ENCODE data around the gene KCNAB1. TPM values are rescaled to one million over a fixed set of nuclear protein-coding genes. Genes with fewer than 3 reads are reported as not detected.

The KCNAB1 gene
- total and polyA plus RNA-seq, 2 of the 8 experiments (the other 6 are each of a cell fraction or from before 2014, with no cell fraction given): 0.51 to 2.3 TPM

- H3K79me2 ChIP-seq (ENCODE audit: control insufficient read depth in 1 of 2, insufficient read depth in 2 of 2, low read length in 2 of 2): no peaks in the 10 kb centered on the region
- H4K20me1 ChIP-seq (replicated peaks in 1 of 2; ENCODE audit: control insufficient read depth in 1 of 2, insufficient read depth in 2 of 2, low read length in 2 of 2): no peaks in the 10 kb centered on the region
- no peak overlapping the region for H3K56ac ChIP-seq (replicated peaks; ENCODE audit: insufficient read length, low read depth, low read length)
- H4K5ac ChIP-seq (ENCODE audit: insufficient read length, low read depth, low read length): no peak overlapping the region
- H3K4me3 ChIP-seq (ENCODE audit: extremely low read depth in 1 of 4, insufficient read depth in 2 of 4, low read depth in 3 of 4, low read length in 4 of 4): no peak overlapping the region
- no peaks in the 10 kb centered on the region for H3K9me3 ChIP-seq (ENCODE audit: insufficient read depth in 2 of 2, low read depth in 1 of 2, low read length in 1 of 2)
- H3K79me1 ChIP-seq (ENCODE audit: low read depth, low read length): no peaks in the 10 kb centered on the region
- ChIA-PET POLR2A (ENCODE audit: partially characterized antibody) (no interaction called here), CTCF (ENCODE audit: partially characterized antibody) (no interaction called here)
- no peak overlapping the region for H3K18ac ChIP-seq (ENCODE audit: extremely low read depth, low read length)
- no peak overlapping the region for H2BK120ac ChIP-seq (replicated peaks; ENCODE audit: low read depth, low read length)
- 84% methylated on average over 5 of the region's 5 CpGs; no CpG with 5 or more reads in 1 of the 2 experiments for WGBS, 2 experiments (ENCODE audit: extremely low coverage in 1 of 2, insufficient coverage in 1 of 2, insufficient read length in 1 of 2, insufficient replicate concordance in 2 of 2, low coverage in 1 of 2, low lambda C conversion rate in 2 of 2, missing lambda C conversion rate in 1 of 2)
- H3K27ac ChIP-seq (ENCODE audit: low read depth, low read length): no peak overlapping the region
- H2BK15ac ChIP-seq (ENCODE audit: low read length): no peak overlapping the region
- no peak overlapping the region for H4K8ac ChIP-seq (ENCODE audit: extremely low read depth, insufficient read depth, low read length)
- no peak for TF ChIP-seq HDAC2 (IDR thresholded peaks at IDR 0.05; ENCODE audit: borderline replicate concordance in 1 of 2, low read depth in 2 of 2, low read length in 2 of 2)
- no peak overlapping the region for H3K4me2 ChIP-seq (ENCODE audit: insufficient read depth in 1 of 2, low read depth in 2 of 2, low read length in 2 of 2)
- DNase-seq (ENCODE audit: low read depth in 1 of 2, low spot score in 2 of 2): no peak
- no peaks in the 10 kb centered on the region for H3K23me2 ChIP-seq (ENCODE audit: low read depth, low read length)
- no peak overlapping the region for H3K14ac ChIP-seq (ENCODE audit: insufficient read length)
- no peak overlapping the region for H3K9ac ChIP-seq (replicated peaks in 1 of 4; ENCODE audit: extremely low read depth in 1 of 4, low read depth in 3 of 4, low read length in 3 of 4)
- H2AFZ ChIP-seq (ENCODE audit: low read length): no peak overlapping the region
- peaks cover 0 to 1% (median 0%) of the 10 kb centered on the region in 4 experiments; a peak in 1 of 7 replicates for H3K27me3 ChIP-seq (replicated peaks in 1 of 4; ENCODE audit: control insufficient read depth in 3 of 4, extremely low read depth in 1 of 4, insufficient read depth in 3 of 4, low read length in 3 of 4)
- no peak overlapping the region for H2AK5ac ChIP-seq (ENCODE audit: low read depth, low read length)
- no peak overlapping the region for H2BK5ac ChIP-seq (ENCODE audit: low read depth, low read length)
- H2BK20ac ChIP-seq (ENCODE audit: low read length): no peak overlapping the region
- no peak for FAIRE-seq
- no peaks in the 10 kb centered on the region for H3K4me1 ChIP-seq (replicated peaks in 1 of 4; ENCODE audit: control insufficient read depth in 3 of 4, insufficient read depth in 4 of 4, low read length in 3 of 4)
- H4K91ac ChIP-seq (replicated peaks; ENCODE audit: insufficient read length, low read length): no peak overlapping the region
- H3K23ac ChIP-seq (ENCODE audit: insufficient read length): no peak overlapping the region
- no peak overlapping the region for H3K4ac ChIP-seq (replicated peaks; ENCODE audit: insufficient read length, low read depth, low read length)
- H3K36me3 ChIP-seq (ENCODE audit: control insufficient read depth in 2 of 4, insufficient read depth in 4 of 4, low read length in 3 of 4): no peaks in the 10 kb centered on the region
- H2BK12ac ChIP-seq (ENCODE audit: low read depth, low read length): no peak overlapping the region
Observed at GRCh38 chr3:156240642-156241041, 120.3 kb downstream of the KCNAB1 start.

Data from H1 (cell line).